ENCODE measurements around the gene ATG12.
"Not testable (repeated sequence)": the region's sequence is repeated elsewhere in the genome, so short reads cannot be mapped to it uniquely, and the experiment has no call there.

DNA sequence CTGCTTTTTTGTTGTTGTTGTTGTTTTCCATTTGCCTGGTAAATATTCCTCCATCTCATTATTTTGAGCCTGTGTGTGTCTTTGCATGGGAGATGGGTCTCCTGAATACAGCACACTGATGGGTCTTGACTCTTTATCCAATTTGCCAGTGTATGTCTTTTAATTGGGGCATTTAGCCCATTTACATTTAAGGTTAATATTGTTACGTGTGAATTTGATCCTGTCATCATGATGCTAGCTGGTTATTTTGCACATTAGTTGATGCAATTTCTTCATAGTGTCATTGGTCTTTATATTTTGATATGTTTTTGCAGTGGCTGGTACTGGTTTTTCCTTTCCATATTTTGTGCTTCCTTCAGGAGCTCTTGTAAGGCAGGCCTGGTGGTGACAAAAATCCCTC is 16.4 kb downstream of the ATG12 start:
- TF ChIP-seq, protein P1, sequence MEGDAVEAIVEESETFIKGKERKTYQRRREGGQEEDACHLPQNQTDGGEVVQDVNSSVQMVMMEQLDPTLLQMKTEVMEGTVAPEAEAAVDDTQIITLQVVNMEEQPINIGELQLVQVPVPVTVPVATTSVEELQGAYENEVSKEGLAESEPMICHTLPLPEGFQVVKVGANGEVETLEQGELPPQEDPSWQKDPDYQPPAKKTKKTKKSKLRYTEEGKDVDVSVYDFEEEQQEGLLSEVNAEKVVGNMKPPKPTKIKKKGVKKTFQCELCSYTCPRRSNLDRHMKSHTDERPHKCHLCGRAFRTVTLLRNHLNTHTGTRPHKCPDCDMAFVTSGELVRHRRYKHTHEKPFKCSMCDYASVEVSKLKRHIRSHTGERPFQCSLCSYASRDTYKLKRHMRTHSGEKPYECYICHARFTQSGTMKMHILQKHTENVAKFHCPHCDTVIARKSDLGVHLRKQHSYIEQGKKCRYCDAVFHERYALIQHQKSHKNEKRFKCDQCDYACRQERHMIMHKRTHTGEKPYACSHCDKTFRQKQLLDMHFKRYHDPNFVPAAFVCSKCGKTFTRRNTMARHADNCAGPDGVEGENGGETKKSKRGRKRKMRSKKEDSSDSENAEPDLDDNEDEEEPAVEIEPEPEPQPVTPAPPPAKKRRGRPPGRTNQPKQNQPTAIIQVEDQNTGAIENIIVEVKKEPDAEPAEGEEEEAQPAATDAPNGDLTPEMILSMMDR (conservative IDR thresholded peaks at IDR 0.05; ENCODE audit: low read depth in 2 of 2), result not testable (repeated sequence)
- not testable (repeated sequence) for TF ChIP-seq POLR2AphosphoS5 (IDR thresholded peaks at IDR 0.05; ENCODE audit: low read depth); REST (IDR thresholded peaks at IDR 0.05; ENCODE audit: unreplicated experiment)

All from GM23338 (cell line).